ENCODE data around the gene GULP1.
"Not testable (repeated sequence)": the region's sequence is repeated elsewhere in the genome, so short reads cannot be mapped to it uniquely, and the experiment has no call there.

Gene GULP1

GRCh38 chr2:188596054-188596453 lies 304.4 kb downstream of the GULP1 start:
- no peak for DNase-seq (ENCODE audit: low read depth in 3 of 3, low spot score in 1 of 3)

GRCh38 chr2:188598551-188598950 lies 306.9 kb downstream of the GULP1 start:
- DNase-seq (ENCODE audit: low read depth in 3 of 3, low spot score in 1 of 3) = no peak

GRCh38 chr2:188599140-188599539 lies 307.5 kb downstream of the GULP1 start:
- no peak for DNase-seq (ENCODE audit: low read depth in 3 of 3, low spot score in 1 of 3)

GRCh38 chr2:188600536-188601210 lies 309.0 kb downstream of the GULP1 start:
- DNase-seq (ENCODE audit: low read depth in 3 of 3, low spot score in 1 of 3) = no peak

- DNase-seq (ENCODE audit: low read depth in 3 of 3, low spot score in 1 of 3) = no peak
These were observed 309.7 kb downstream of the GULP1 start for GRCh38 chr2:188601391-188601790.

- no peak for DNase-seq (ENCODE audit: low read depth in 3 of 3, low spot score in 1 of 3)
These were observed 310.3 kb downstream of the GULP1 start for GRCh38 chr2:188601927-188602326.

GRCh38 chr2:188604579-188604978 lies 312.9 kb downstream of the GULP1 start:
- no peak for DNase-seq (ENCODE audit: low read depth in 3 of 3, low spot score in 1 of 3)

GRCh38 chr2:188605609-188606584 lies 314.2 kb downstream of the GULP1 start:
- DNase-seq (ENCODE audit: low read depth in 3 of 3, low spot score in 1 of 3) = not testable (repeated sequence)

- not testable (repeated sequence) for DNase-seq (ENCODE audit: low read depth in 3 of 3, low spot score in 1 of 3)
These were observed 314.9 kb downstream of the GULP1 start for GRCh38 chr2:188606596-188606995.

- DNase-seq (ENCODE audit: low read depth in 3 of 3, low spot score in 1 of 3) = no peak
These were observed 315.8 kb downstream of the GULP1 start for GRCh38 chr2:188607501-188607900.

- DNase-seq (ENCODE audit: low read depth in 3 of 3, low spot score in 1 of 3) = no peak
These were observed 317.8 kb downstream of the GULP1 start for GRCh38 chr2:188609321-188610049.

GRCh38 chr2:188610050-188610444 lies 318.4 kb downstream of the GULP1 start:
- DNase-seq (ENCODE audit: low read depth in 3 of 3, low spot score in 1 of 3) = no peak

GRCh38 chr2:188610827-188611226 lies 319.2 kb downstream of the GULP1 start:
- no peak for DNase-seq (ENCODE audit: low read depth in 3 of 3, low spot score in 1 of 3)

GRCh38 chr2:188619146-188619545 lies 327.5 kb downstream of the GULP1 start:
- DNase-seq (ENCODE audit: low read depth in 3 of 3, low spot score in 1 of 3) = no peak

- DNase-seq (ENCODE audit: low read depth in 3 of 3, low spot score in 1 of 3) = no peak
These were observed 329.2 kb downstream of the GULP1 start for GRCh38 chr2:188620916-188621315.

- DNase-seq (ENCODE audit: low read depth in 3 of 3, low spot score in 1 of 3) = no peak
These were observed 331.1 kb downstream of the GULP1 start for GRCh38 chr2:188622601-188623260.

- no peak for DNase-seq (ENCODE audit: low read depth in 3 of 3, low spot score in 1 of 3)
These were observed 332.4 kb downstream of the GULP1 start for GRCh38 chr2:188623995-188624643.

GRCh38 chr2:188627471-188627870 lies 335.8 kb downstream of the GULP1 start:
- no peak for DNase-seq (ENCODE audit: low read depth in 3 of 3, low spot score in 1 of 3)

- no peak for DNase-seq (ENCODE audit: low read depth in 3 of 3, low spot score in 1 of 3)
These were observed 337.5 kb downstream of the GULP1 start for GRCh38 chr2:188628989-188629752.

Data from stimulated activated CD4-positive, alpha-beta T cell treated with anti-CD3 and anti-CD28 coated beads, TNF-alpha, amount 100 ng/mL, for 1 hour (primary cell).